HG03457 (cell line): ENCODE data around the gene METTL23.
A peak's percentile ranks its signal among the peaks of the same experiment; 100 is the strongest.
"Not testable (repeated sequence)": the region's sequence is repeated elsewhere in the genome, so short reads cannot be mapped to it uniquely, and the experiment has no call there.

ENCODE experiments used
- ATAC-seq: cut with Tn5 transposase; IDR thresholded peaks from one replicate; pipeline ENCODE4 v1.9.1; 2021; ENCODE audit warnings: moderate number of reproducible peaks; ENCODE audit not compliant: unreplicated experiment

Gene METTL23

DNA sequence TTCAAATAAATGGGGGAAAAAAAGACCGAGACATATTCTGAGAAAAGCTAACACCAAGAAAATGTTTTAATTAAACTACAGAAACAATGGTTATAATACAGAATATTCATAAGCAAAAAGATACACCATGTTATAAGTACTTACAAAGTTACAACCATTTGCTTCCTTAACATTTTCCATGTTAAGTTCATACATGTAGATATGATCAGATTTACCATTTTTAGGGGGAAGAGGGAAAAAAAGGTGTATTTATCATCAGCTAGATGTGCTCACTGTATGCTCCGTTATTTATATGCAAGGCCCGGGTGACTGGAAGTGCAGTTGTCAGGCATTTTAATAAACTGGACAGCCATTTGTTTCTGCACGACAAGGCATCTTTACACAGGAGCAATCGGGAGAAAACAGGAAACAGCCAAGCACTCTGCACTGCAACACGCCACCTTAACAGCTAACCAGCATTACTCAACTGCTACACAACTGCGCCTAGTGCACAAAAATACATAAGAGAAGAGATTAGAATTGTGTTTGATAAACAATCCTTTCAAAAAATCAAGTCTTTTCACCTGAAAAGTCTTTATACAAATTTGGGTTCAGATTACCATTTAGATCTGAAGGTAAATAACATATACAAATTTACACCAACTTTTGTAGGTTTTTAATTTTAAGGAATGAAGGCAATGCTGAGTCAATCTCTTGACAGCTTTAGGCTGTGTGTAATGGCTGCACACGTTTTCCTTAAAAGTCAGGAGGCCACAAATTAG lies 7.6 kb downstream of the METTL23 start:
- ATAC-seq: no peak

DNA sequence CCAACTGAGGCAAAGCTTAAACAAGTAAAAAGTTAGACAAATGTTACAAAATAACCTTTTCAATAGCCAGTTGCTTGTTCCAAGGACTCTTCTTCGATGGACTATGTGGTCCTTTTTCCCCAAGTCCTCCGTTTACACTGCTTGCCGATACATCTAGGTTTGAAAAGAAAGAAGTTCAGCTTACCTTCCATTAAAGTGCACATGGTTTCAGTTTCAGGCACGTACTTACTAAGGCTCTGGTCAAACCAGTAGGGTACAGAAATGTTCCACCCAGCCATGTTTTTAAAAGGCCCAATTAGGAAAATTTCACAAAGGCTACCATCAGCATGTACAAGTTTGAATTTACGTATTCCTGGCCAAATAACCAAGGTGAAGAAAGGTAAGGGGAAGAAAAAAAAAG lies 8.4 kb downstream of the METTL23 start:
- no peak for ATAC-seq

DNA sequence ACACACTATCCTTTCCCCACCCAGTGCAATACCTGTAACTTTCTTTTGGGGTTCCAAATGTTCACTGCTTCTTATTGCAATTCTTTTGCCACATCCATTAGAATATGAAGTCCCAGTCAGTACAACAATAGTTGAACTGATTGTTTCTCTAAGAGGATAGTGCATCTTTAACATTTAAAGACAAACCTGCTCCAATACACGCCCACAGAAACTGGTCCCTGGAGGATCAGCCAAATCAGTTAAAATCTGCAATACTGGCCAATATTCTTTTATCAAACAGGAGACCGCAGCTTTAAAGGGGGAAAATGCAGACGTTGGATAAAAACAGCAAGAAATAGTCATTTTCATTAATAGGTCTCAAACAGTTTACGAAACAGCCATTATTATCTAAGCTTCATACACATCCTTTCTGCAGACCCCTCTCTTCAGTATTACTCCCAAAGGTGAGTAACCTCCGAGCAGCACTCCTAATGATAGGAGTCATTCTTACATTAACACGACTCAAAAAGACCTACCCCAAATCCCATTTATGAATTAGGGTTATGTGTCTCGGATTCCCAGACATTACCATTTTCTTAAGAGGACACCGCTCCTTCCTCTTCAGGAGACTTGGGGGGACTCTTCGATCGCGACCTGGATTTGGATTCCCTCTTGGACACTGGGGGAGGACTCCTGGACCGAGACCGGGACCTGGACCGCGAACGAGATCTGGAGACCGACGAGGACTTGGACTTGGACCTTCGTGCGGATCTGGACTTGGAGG lies 9.1 kb downstream of the METTL23 start:
- ATAC-seq: no peak

DNA sequence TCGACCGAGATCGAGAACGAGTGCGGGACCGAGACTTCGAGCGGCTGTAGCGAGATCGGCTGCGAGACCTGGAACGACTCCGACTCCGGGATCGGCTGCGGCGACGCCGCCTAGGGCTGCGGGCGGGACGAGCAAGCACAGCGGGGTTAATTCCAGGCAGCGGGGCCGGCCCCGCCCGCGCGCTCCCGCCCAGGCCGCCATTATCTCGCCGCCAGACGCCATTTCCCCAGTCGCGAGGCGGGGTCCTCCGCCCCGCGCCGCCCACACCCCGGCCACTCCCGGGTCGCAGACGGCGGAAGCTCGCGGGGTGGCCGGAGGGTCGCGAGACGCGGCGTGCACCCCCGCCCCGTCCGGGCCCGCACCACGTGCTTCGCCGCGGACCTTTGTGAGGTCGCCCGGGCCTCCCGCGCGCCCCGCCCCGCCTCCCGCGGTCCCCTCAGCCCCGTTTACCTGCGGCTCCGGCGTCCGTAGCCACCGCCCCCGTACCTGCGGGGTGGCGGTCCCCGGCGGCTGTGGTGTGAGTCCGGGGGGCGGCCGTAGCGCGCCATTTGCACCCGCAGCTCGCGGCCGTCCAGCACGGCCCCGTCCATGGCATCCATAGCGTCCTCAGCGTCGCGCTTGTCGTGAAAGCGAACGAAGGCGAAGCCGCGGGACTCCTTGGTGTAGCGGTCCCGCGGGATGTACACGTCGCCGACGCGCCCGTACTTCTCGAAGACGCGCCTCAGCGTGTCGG lies 9.9 kb downstream of the METTL23 start:
- ATAC-seq: peak; percentile 15

DNA sequence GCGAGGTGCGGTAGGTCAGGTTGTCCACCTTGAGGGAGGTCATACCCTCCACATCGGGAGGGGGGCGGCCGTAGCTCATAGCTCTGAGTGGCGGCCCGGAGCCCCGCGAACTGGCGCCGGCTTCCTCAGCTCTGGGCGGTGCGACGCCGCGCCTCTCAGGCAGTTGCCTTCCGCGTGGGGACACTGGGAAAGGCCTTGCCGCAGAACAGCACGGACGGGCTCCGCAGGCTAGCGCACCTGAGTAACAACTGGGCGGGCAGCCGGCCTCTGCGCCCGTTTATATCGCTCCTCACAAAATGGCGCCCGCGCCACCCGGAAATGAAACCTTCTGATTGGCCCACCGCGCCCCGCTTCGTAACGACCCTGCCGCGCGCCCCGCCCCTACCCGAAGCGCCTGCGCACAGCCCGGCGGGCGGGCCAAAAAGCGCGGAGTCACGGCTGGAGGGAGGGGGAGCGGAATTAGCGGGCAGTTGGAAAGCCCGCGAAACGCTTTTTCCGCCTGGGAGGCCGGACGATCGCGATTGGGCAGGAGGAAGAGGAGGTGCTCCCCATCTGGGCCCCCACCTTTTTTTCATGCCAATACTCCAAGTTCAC lies 10.5 kb downstream of the METTL23 start, which contains the start of gene SRSF2:
TSS of gene SRSF2 (minus strand) at position 250 of the 594 bp plus-strand sequence. CDS start at position 79, 171 bp downstream.
- ATAC-seq: peak; percentile 46

DNA sequence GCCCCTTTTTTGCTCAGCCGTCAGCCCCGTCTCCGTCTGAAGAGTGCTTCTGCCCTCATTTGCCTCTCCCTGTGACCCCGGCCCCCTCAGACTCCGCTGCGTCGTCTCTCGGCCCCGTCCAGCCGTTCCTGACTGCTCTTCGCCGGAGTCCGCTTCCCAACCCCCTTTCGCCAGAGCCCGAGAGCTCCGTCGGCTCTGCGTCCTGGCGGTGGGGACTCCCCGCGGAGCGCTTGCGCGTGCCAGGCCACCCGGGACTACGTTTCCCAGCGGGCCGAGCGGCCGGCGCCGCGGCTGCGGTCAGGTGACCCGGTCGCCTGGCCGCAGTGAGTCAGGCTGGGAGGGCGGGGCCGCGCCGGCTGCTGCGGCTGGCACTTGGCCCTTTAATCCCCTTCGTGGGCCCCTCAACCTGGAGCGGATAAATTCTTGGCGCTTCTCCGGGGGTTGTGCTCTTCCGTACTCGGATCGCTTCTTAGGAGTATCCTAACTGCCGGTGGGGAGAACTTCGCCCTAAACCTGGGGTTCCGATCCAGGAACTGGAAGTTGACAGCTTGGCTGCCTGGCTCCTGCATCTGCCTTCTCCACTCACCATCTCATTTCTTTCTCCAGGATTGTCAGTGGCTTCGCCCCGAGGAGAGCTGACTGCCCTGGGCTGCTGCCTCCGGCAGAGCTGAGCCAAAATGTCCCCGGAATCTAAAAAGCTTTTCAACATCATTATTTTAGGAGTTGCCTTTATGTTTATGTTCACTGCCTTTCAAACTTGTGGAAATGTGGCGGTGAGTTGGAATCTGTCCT lies 11.2 kb downstream of the METTL23 start, which contains the start of gene MFSD11:
TSS of gene MFSD11 (plus strand) at position 444 of the 792 bp plus-strand sequence. CDS start at position 678, 234 bp downstream.
- ATAC-seq: peak; percentile 42

DNA sequence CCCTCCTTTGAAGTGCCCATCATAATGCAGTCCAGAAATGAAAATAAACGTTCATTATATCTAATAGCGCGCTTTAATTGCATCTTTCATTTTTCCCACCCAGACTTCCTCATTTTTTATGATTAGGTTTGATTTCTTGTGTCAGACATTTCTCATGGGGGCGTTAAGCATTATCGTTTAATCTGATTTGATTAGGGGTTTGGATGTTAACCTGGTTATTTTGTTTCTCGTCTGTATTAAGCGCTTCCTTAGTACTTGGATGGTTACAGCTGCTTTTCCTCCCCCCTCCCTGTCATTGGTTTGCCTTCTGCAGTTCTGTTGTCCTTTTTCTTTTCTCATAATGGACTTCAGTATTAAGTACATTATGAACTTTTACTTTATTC lies 11.8 kb downstream of the METTL23 start:
- ATAC-seq: no peak

DNA sequence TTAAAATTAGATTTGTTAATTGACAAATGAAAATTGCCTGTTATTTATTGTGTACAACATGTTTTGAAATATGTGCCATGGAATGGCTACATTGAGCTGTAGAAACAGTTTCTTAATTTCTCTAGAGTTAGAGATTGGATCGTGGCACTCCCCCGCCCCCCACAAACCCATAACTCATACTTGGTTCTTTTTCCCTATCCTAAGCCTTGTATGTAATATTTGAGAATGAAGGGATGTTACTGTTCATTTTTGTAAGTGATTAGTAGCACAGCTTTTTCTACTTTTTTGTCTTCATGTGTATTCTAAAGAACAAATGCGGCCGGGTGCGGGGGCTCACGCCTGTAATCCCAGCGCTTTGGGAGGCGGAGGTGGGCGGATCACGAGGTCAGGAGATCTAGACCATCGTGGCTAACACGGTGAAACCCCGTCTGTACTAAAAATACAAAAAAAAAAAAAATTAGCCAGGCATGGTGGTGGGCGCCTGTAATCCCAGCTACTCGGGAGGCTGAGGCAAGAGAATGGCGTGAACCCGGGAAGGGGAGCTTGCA lies 13.0 kb downstream of the METTL23 start:
- not testable (repeated sequence) for ATAC-seq

DNA sequence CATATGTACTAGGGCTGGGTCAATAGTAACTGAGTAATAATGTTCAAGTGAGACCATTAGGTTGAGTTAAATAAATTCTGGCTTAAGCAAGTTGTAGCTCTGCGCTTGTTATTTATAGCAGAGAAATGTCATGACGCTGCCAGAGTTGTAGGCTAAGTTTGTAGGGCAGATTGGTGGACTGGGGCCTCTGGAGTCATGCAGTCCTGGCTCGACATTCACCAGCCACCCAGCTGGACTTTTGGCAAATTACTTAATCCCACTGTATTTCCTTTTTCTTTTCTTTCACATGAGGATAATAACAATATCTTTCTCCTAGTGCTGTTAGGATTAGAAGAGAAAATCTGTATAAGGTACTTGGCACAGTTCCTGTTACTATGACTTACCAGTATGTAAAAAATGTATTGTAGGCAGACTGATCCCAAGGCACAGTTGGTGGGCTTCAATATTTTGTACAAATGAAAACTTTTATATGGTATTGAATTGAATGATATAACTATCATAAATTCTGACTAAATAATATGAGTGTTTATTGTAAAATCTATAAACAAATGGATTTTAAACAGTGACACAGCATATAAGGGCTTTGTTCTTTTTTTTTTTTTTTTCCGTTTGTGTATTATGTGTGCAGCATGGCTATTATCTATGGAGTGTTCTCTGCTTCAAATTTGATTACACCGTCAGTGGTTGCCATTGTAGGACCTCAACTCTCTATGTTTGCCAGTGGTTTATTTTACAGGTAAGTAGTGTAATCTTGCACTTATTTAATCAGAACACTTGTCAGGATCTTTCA lies 13.9 kb downstream of the METTL23 start:
- ATAC-seq: no peak

DNA sequence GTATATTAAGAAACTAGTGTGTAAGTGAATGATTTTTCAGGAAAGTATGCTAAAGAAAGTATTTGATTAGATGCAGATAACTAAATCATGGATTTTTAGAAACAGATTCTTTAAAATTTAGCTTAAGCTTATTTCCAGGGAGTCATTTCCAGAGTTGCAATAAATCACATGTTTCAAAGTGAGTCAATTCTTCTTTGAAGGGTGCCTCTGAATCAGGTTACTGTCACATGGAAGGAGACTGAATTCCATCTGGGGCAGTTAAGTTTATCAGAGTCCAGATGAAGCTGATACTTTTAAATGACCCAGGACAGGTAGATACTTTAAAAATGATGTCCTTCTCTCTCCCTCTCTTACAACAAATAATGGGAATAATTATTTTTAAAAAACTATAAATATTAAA lies 16.3 kb downstream of the METTL23 start:
- no peak for ATAC-seq

DNA sequence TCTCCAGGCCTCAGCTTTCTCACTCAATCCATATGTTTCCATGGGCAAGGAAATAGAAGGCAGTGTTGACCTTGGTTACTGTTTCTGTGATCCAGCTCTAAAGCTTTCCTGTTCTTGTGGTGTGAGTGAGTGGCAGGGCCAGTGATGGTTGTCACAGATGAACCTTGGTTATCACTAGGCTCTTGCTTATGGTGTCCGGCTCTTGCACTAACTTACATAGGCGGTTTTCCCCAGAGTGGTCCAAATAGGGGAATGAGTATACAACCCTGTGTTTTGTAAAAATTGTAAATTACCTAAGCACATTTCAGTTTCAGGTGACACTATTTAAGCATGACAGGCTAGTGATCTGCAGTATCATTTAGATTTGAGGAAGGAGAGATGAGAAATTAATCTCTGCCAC lies 18.1 kb downstream of the METTL23 start:
- no peak for ATAC-seq

DNA sequence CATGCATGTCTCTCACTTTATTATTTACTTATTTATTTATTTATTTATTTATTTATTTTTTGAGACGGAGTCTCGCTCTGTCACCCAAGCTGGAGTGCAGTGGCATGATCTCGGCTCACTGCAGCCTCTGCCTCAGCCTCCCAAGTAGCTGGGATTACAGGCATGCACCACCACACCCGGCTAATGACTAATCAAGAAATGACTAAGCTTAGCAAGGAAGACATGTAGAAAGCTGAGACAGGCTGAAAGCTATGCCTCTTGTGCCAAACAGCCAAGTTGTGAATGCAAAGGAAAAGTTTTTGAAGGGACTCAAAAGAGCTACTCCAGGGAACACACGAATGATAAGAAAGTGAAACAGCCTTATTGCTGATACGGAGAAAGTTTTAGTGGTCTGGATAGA lies 19.1 kb downstream of the METTL23 start:
- ATAC-seq: not testable (repeated sequence)

DNA sequence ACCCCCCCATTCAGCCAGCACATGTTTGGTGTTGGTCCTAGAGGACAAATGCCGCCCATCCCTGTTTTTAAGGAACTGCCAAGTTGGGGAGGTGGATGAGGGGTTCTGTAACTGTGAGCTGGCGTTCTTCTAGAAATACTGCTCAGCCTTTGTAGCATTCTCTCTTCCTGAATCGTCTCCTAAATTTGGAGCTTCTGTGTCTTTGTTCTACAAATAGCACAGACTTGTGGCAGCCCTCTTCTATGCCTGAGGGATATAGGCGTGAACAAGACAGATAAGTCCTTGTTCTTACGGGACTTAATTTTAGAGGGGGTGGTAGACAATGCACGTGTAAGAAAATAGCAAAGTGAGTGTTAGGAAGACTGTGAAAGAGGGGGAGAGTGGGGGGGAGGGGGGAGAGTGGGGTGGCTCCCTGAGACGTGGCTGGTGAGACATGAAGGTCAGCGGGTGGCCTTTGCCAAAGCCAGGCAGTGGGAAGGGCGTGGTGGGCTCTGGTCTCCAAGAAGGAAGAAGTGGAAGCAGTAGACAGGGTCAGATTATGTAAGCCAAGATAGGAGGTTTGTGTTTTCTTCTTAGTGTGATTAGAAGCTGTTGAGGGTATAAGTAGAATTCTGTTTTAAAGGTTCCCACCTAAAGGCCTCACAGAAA lies 21.2 kb downstream of the METTL23 start:
- no peak for ATAC-seq

DNA sequence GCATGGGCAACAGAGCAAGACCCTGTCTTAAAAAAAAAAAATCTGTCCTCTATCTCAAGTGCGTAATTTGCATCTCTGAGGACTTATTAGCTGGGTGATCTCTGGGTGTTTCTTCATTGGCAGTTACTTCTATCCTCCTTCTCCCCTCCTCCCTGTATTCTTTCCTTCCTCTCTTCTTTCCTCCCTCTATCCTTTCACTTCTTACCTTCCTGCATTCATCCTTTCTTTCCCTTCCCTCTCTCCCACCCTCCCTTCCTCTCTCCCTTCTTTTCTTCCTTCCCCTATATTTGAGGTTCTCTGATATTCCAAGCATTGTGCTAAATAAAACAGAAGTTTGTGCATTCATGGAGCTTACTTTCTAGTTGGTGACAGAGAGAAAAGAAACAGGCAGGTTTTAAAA lies 22.0 kb downstream of the METTL23 start:
- no peak for ATAC-seq

DNA sequence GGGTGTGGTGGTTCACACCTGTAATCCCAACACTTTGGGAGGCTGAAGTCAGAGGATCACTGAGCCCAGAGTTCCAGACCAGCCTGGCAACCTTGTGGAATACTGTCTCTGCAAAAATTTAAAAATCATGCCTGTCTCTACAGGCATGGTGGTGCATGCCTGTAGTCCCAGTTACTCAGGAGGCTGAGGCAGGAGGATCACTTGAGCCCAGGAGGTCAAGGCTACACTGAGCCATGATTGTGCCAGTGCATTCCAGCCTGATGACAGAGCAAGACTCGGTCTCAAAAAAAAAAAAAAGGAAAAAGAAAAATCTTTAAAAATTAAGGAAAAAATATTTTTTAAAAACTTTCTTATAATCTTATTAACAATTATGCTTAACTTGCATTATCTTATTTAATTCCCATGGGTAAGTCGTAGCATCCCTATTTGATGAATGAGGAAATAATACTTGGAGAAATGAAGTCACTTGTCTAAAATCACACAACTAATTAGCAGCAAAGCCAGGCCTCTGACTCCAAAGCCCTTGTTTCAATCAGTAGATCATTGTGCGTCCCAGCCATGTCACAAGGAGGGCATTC lies 24.9 kb downstream of the METTL23 start:
- ATAC-seq: no peak

DNA sequence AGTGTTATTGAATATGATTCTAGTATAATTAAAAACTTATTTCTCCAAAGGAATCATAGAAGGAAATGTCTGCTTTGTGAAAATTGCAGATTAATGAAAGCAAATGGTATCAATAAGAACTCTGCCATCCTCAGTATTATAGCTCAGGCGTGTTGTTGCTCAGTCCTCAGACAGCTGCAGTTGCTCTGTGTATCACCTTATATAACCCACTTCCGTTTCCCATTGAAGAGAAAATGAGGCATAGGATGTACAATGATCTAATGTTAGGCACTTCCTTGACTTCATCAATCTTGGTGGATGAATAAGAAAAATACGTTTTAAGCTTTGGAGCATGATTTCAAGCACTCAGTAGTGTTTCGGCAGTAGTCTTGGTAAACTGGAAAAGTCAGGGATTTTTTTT lies 25.4 kb downstream of the METTL23 start:
- no peak for ATAC-seq

DNA sequence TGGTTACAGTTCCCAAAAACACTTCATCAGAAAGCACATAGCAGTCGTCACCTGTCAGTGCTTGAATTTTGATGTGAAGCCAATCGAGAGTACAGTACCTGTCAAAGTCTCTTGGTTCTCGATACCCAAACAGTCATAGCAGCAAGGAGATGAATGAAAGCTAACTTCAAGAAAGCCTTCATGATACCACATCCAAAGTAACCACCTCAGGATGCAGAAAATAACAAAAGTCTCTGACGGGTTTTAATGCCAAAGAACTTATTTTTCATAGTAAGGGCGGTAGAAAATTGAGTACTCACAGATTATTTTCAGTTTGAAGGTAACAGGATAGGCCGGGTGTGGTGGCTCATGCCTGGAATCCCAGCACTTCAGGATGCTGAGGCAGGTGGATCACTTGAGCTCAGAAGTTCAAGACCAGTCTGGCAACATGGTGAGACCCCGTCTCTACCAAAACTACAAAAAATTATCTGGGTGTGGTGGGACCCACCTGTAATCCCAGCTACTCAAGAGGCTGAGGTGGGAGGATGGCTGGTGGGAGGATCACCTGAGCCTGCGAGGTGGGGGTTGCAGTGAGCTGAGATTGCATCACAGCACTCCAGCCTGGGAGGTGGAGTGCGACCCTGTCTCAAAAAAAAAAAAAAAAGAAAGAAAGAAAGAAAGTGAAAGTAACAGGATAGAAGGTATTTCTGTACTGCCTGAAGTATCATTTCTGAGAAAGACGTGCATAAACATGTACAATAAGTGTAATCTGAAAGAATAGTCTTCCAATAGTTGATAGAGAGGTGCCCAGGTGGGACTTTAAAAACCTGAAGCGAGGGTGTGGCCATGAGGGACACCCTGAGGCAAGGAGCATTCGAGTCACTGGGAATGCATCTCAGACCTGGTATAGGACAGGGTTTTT lies 26.7 kb downstream of the METTL23 start:
- no peak for ATAC-seq
